Activated naive CD8-positive, alpha-beta T cell (primary cell): ENCODE measurements around the gene FSCN2.

Source experiments
- H3K27ac Mint-ChIP-seq: one replicate; pipeline ENCODE4 v1.8.0; 2021; ENCODE audit warnings: mixed read lengths
- H3K27me3 Mint-ChIP-seq: one replicate; pipeline ENCODE4 v1.8.0; 2021; ENCODE audit warnings: mixed read lengths
- H3K36me3 Mint-ChIP-seq: one replicate; pipeline ENCODE4 v1.8.0; 2021; ENCODE audit warnings: mixed read lengths
- H3K4me1 Mint-ChIP-seq: one replicate; pipeline ENCODE4 v1.8.0; 2021; ENCODE audit warnings: low read depth, mixed read lengths
- H3K4me3 Mint-ChIP-seq: one replicate; pipeline ENCODE4 v1.8.0; 2021; ENCODE audit warnings: mild to moderate bottlenecking, mixed read lengths
- H3K9me3 Mint-ChIP-seq: one replicate; pipeline ENCODE4 v1.8.0; 2021; ENCODE audit warnings: low read depth, mixed read lengths

The FSCN2 gene

DNA sequence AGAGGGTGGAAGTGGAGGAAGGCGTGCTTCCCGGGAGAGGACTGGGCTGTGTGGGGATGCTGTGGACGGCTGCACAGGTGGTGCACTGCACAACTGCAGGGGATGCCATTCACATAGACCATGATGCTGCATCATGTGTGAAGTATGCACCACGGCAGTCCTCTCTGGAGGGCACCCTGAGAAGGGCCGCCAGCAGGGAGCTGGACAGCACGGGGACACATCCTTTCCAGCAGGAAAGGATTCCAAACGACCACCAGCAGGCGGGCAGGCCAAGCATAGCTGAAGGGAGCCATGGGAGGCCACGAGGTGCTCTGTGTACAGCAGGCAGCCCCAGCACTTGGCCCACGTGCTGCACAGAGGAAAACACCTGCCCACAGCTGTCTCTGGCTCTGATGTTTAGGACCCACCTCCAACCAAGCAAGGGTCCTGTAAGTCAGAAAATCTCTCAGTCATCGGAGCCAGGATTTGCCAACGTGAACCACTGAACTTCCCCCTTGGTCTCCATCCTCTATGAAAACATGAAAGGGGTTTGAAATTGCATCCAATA lies 25.6 kb upstream of the FSCN2 start:
- H3K27ac Mint-ChIP-seq = no peak overlapping the region
- H3K36me3 Mint-ChIP-seq = no peaks in the 10 kb centered on the region
- H3K4me3 Mint-ChIP-seq = no peak overlapping the region
- no peaks in the 10 kb centered on the region for H3K27me3 Mint-ChIP-seq
- H3K9me3 Mint-ChIP-seq = no peaks in the 10 kb centered on the region
- H3K4me1 Mint-ChIP-seq = peaks cover under 1% of the 10 kb centered on the region

DNA sequence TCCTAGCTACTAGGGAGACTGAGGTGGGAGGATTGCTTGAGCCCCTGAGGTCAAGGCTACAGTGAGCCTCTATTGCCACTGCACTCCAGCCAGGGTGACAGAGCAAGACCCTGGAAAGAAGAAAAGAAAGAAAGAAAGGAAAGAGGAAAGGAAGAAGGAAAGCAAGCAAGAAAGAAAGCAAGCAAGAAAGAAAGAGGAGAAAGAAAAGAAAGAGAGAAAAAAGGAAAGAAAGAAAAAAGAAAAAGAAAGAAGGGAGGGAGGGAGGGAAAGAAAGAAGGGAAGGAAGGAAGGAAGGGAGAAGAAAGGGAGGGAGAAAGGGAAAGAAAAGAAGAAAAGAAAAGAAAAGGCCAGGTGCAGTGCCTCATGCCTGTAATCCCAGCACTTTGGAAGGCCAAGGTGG lies 24.6 kb upstream of the FSCN2 start:
- H3K27ac Mint-ChIP-seq = no peak overlapping the region
- H3K27me3 Mint-ChIP-seq = no peaks in the 10 kb centered on the region
- H3K36me3 Mint-ChIP-seq = no peaks in the 10 kb centered on the region
- no peak overlapping the region for H3K4me3 Mint-ChIP-seq
- H3K4me1 Mint-ChIP-seq = peaks cover 5% of the 10 kb centered on the region
- no peaks in the 10 kb centered on the region for H3K9me3 Mint-ChIP-seq

DNA sequence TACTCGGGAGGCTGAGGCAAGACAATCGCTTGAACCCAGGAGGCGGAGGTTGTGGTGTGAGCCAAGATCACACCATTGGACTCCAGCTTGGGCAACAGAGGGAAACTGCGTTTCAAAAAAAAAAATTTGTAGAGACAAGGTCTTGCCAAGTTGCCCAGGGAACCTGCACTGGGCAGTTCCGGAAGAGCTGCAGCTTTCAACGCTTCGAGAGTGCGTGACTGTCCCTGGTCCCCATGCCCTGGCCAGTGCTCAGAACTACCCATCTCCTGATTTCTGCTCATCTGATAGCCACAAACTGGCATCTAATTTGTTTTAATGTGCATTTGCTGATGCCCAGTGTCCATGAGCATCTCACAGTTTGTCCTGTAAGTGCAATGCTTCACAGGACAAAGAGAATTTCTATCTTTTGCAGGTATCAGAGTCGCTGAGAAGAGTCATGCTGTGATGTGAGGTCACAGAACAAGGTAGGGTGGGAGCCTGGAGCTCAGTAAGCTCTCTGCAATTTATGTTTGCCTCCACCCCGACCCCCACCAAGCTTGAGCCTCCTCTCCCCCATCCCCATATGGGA lies 19.5 kb upstream of the FSCN2 start:
- peaks cover 20% of the 10 kb centered on the region for H3K4me1 Mint-ChIP-seq
- peaks cover 27% of the 10 kb centered on the region for H3K36me3 Mint-ChIP-seq
- H3K9me3 Mint-ChIP-seq = no peaks in the 10 kb centered on the region

DNA sequence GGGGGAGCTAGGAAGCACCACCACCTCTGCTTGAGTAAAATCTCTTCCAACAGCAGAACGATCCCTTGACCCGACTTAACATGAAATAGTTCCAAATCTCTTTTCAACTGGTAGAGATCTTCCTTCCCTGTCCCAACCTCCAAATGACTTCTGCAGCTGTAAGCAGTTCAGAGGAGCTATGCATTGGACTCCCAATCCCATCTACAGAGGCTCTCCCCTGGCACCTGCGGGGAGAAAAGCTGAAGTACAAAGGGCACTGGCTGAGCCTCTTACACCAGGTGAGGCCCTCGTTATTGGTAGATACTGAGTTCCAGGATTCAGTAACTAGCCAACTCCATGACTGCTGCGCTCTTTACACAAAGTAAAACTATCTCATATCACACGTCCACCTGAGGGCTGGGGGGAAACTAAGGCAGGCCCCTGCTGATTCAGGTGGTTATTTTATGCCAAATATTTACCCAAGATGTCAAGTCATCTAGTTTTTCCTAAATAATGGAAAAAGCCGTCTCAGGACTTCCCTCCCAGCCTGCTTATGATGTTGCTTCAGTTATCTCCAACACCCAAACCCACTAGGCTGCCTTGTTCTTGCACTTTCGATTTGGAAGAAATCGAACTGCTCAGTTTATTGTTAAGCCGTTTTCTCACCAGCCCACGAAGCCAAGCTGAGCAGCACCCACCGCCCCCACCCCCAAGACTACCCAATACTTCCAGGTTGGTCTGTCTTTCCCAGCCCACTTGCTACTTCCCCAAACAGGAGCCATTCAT lies 18.8 kb upstream of the FSCN2 start:
- H3K36me3 Mint-ChIP-seq = peaks cover 27% of the 10 kb centered on the region
- H3K4me3 Mint-ChIP-seq = peak overlapping the region; percentile 96
- no peaks in the 10 kb centered on the region for H3K9me3 Mint-ChIP-seq
- H3K4me1 Mint-ChIP-seq = peaks cover 20% of the 10 kb centered on the region
- peak overlapping the region; percentile 95 for H3K27ac Mint-ChIP-seq
- no peaks in the 10 kb centered on the region for H3K27me3 Mint-ChIP-seq

More for the DNA sequence above, 19.5 kb upstream of the FSCN2 start:
- Mint-ChIP-seq H3K27me3 (no peaks in the 10 kb centered on the region), H3K27ac (peak overlapping the region; percentile 95), H3K4me3 (peak overlapping the region; percentile 96)

DNA sequence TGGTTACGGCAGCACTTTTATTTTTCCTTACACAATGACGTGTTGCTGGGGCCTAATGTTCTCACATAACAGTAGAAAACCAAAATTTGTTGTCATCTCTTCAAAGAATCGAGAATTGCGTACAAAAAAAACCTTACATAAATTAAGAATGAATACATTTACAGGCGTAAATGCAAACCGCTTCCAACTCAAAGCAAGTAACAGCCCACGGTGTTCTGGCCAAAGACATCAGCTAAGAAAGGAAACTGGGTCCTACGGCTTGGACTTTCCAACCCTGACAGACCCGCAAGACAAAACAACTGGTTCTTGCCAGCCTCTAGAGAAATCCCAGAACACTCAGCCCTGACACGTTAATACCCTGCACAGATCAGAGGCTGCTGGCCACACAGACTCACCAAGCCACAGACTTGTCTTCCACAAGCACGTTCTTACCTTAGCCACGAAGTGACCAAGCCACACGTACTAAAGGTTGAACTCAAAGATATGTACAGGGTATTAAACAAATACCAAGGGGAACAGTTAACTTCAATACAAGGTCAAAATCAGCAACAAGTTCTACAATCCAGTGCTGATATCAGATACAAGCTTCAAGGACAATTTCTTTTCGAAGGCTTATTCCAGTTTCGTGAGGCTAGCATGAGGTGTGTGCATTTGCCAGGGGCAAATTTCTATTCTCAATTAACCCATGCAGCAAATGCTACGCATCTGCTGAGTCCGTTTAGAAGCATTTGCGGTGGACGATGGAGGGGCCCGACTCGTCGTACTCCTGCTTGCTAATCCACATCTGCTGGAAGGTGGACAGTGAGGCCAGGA lies 18.0 kb upstream of the FSCN2 start:
- H3K9me3 Mint-ChIP-seq = no peaks in the 10 kb centered on the region
- H3K27ac Mint-ChIP-seq = peak overlapping the region; percentile 95
- no peaks in the 10 kb centered on the region for H3K27me3 Mint-ChIP-seq
- H3K36me3 Mint-ChIP-seq = peaks cover 27% of the 10 kb centered on the region
- peak overlapping the region; percentile 96 for H3K4me3 Mint-ChIP-seq
- H3K4me1 Mint-ChIP-seq = peaks cover 20% of the 10 kb centered on the region

DNA sequence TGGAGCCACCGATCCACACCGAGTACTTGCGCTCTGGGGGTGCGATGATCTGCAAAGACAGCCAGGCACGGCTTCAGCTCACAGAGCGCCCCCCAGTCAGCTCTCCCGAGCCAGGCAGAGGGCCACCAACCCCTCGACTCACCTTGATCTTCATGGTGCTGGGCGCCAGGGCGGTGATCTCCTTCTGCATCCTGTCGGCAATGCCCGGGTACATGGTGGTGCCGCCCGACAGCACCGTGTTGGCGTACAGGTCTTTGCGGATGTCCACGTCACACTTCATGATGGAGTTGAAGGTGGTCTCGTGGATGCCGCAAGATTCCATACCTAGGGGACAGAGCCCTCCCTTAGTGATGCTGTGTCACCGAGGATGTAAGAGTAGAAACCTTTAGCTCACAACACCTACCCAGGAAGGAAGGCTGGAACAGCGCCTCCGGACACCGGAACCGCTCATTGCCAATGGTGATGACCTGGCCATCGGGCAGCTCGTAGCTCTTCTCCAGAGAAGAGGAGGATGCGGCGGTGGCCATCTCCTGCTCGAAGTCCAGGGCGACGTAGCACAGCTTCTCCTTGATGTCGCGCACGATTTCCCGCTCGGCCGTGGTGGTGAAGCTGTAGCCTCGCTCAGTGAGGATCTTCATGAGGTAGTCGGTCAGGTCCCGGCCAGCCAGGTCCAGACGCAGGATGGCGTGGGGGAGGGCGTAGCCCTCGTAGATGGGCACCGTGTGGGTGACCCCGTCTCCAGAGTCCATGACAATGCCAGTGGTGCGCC lies 17.2 kb upstream of the FSCN2 start:
- no peaks in the 10 kb centered on the region for H3K9me3 Mint-ChIP-seq
- H3K36me3 Mint-ChIP-seq = peaks cover 27% of the 10 kb centered on the region
- H3K27me3 Mint-ChIP-seq = no peaks in the 10 kb centered on the region
- H3K27ac Mint-ChIP-seq = peak overlapping the region; percentile 95
- H3K4me3 Mint-ChIP-seq = peak overlapping the region; percentile 96
- peaks cover 24% of the 10 kb centered on the region for H3K4me1 Mint-ChIP-seq

DNA sequence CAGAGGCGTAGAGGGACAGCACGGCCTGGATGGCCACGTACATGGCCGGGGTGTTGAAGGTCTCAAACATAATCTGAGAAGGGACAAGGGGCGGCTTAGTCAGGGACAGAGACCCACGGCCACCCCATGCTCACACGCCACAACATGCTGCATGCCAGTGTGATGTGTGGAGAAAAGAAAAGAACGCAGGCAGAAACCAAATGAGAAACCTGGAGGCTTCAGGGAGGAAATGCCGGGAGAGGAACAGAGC lies 16.7 kb upstream of the FSCN2 start:
- peaks cover 27% of the 10 kb centered on the region for H3K36me3 Mint-ChIP-seq
- no peaks in the 10 kb centered on the region for H3K9me3 Mint-ChIP-seq
- peaks cover 29% of the 10 kb centered on the region for H3K4me1 Mint-ChIP-seq

DNA sequence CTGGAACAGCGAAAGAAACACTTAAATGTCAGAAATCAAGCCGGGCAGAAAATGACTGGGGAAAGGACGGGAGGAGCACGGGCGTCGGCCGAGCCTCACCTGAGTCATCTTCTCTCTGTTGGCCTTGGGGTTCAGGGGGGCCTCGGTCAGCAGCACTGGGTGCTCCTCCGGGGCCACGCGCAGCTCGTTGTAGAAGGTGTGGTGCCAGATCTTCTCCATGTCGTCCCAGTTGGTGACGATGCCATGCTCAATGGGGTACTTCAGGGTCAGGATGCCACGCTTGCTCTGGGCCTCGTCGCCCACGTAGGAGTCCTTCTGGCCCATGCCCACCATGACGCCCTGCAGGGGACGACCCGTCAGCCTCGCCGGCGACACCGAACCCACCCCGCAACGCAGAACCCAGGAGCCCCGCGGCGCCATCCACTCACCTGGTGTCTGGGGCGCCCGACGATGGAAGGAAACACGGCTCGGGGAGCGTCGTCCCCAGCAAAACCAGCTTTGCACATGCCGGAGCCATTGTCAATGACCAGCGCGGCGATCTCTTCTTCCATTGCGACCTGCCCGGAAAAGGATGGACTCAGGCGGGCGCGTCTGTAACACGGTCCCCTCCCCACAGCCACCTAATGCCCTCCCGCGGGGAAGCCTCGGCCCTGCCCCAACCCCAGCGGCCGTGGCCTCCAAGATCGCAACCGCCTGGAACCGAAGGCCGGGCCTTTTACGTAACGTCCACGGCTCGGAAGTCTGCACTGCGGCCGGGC lies 16.2 kb upstream of the FSCN2 start:
- Mint-ChIP-seq H3K9me3 (no peaks in the 10 kb centered on the region), H3K4me1 (peaks cover 33% of the 10 kb centered on the region), H3K4me3 (peak overlapping the region; percentile 96), H3K27ac (peak overlapping the region; percentile 95), H3K36me3 (peaks cover 27% of the 10 kb centered on the region), H3K27me3 (no peaks in the 10 kb centered on the region)

More for the DNA sequence above, 16.7 kb upstream of the FSCN2 start:
- H3K27me3 Mint-ChIP-seq = no peaks in the 10 kb centered on the region
- peak overlapping the region; percentile 95 for H3K27ac Mint-ChIP-seq
- H3K4me3 Mint-ChIP-seq = peak overlapping the region; percentile 96

DNA sequence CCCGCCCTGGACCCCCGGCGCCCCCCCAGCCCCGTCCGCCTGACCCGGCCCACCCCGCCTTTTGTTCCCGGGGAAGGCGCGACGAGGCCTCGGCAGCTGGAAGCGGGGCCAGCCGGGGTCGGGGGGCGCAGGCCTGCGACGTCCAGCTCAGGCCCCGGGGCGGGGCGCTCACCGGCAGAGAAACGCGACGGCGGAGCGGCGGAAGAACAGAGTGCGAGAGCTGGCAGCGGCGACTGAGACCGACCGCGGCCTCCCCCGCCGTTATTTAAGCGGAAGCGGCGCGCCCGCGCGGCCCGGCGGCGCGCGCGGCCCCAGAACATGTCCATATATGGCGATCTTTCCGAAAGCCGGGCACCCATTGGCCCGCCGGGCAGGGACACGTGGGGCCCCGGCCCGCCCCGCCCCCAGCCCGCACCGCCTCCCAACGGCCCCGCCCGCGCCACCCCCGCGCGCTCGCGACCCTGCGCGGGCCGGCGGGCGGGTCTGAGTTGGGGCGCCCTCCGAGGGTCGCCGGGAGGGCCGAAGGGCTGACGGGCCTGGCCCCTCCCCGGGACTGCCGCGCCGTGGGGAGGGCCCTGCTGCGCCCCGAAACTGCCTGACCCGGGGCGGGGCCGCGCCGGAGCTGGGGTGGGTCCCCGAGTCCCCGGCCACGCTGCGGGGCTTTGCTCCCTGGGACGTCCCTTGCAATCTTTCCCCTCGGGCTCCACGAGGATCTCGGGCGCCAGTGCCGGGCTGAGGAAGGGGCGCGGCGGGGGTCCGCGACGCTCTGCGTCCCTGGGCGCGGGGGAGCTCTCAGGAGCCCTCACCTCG lies 15.4 kb upstream of the FSCN2 start, which contains the start of gene ACTG1:
Gene ACTG1, minus strand, starts transcription at position 238 of the 810 bp plus-strand sequence. CDS start 445 bp downstream, outside the sequence.
- H3K36me3 Mint-ChIP-seq = peaks cover 27% of the 10 kb centered on the region
- peak within 1 kb of the TSS; percentile 95 for H3K27ac Mint-ChIP-seq
- no peaks in the 10 kb centered on the region for H3K9me3 Mint-ChIP-seq
- H3K4me3 Mint-ChIP-seq = peak within 1 kb of the TSS; percentile 96
- no peaks in the 10 kb centered on the region for H3K27me3 Mint-ChIP-seq
- H3K4me1 Mint-ChIP-seq = peaks cover 33% of the 10 kb centered on the region

DNA sequence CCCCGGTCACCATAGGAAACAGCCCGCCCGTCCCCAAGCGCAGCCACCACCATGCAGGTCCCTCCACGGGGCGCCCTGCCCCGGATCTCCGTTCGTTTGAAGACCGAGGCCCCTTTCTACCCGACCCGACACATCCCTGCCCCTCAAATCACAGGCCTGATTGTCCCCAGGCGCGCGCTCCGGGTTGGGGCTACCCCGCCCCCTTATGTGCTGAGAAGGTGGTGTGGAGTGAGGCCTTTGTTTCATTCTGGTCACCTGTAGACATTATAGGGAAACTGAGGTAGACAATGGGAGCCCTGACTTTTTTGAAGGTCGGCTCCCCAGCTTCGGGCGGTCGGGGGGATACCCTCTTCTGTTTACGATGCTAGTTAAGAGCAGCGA lies 14.8 kb upstream of the FSCN2 start:
- Mint-ChIP-seq H3K4me3 (peak overlapping the region; percentile 90), H3K4me1 (peaks cover 35% of the 10 kb centered on the region), H3K36me3 (peaks cover 27% of the 10 kb centered on the region), H3K27me3 (no peaks in the 10 kb centered on the region), H3K27ac (peak overlapping the region; percentile 82), H3K9me3 (no peaks in the 10 kb centered on the region)

DNA sequence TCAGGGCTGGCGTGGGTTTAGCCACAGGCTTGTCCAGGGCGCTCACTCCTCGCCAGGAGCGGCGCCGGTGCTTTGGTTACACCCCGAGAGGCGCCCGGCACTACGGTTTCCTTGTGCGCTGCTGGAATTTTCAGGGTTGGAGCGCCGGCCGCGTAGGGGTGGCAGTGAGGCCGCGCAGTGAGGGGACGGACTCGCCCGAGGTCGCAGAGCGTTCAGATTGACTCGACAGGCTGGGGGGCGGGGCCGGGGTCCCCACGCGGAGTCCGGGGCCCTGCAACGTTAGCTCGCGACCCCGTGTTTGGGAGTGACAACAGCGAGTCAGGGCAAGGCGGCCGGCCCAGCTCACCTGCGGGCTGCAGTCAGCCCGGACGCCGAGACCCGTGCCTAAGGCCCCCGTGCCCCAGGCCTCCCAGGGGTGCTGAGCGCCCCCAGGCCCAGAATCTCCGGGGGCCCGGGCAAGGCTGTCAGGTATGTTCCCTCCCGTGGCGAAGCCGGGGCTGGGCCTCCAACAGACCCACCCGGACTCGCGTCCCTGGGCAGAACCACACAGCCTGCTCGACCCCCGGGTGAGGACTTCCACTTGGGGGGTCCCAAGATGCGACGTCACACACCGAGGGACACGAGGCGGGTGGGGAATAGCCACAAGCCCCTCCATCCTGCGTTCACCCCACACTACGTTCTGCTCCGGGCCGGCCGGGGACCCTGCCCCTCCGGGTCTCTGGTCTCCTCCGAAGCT lies 14.3 kb upstream of the FSCN2 start:
- peaks cover 33% of the 10 kb centered on the region for H3K4me1 Mint-ChIP-seq
- H3K4me3 Mint-ChIP-seq = peak overlapping the region; percentile 90
- H3K9me3 Mint-ChIP-seq = no peaks in the 10 kb centered on the region
- no peaks in the 10 kb centered on the region for H3K27me3 Mint-ChIP-seq
- H3K36me3 Mint-ChIP-seq = peaks cover 27% of the 10 kb centered on the region
- H3K27ac Mint-ChIP-seq = peak overlapping the region; percentile 82

DNA sequence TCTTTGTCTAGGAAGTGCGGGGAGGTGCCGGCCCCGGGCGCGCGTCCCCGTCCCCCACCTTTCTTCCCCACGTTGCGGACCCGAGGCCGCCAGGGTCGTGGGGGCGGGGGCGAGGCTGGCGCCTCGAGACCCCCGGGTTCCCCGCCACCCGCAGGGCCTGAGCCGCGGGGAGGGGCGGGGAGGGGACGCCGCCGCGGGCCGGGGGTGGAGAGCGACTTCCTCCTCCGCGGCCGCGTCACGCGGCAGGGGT lies 13.8 kb upstream of the FSCN2 start:
- no peaks in the 10 kb centered on the region for H3K27me3 Mint-ChIP-seq
- H3K27ac Mint-ChIP-seq = no peak overlapping the region
- H3K9me3 Mint-ChIP-seq = no peaks in the 10 kb centered on the region
- peaks cover 28% of the 10 kb centered on the region for H3K4me1 Mint-ChIP-seq
- peak overlapping the region; percentile 76 for H3K4me3 Mint-ChIP-seq
- H3K36me3 Mint-ChIP-seq = peaks cover 22% of the 10 kb centered on the region
